Airway epithelial cell (primary cell): Measurements from ENCODE around the gene DDX49. TPM values are rescaled to one million over a fixed set of nuclear protein-coding genes. Genes with fewer than 3 reads are reported as not detected.

ENCODE experiments used
- total RNA-seq: library from RNA; depleted of rRNA; stranded (reverse); fragments of >200 nt; gene quantifications from 2 replicates; pipeline ENCODE4 v1.2.3, GENCODE V29; 2015

Gene DDX49, protein sequence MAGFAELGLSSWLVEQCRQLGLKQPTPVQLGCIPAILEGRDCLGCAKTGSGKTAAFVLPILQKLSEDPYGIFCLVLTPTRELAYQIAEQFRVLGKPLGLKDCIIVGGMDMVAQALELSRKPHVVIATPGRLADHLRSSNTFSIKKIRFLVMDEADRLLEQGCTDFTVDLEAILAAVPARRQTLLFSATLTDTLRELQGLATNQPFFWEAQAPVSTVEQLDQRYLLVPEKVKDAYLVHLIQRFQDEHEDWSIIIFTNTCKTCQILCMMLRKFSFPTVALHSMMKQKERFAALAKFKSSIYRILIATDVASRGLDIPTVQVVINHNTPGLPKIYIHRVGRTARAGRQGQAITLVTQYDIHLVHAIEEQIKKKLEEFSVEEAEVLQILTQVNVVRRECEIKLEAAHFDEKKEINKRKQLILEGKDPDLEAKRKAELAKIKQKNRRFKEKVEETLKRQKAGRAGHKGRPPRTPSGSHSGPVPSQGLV
- 70.6 and 99.5 TPM in 2 replicates for total RNA-seq

DNA sequence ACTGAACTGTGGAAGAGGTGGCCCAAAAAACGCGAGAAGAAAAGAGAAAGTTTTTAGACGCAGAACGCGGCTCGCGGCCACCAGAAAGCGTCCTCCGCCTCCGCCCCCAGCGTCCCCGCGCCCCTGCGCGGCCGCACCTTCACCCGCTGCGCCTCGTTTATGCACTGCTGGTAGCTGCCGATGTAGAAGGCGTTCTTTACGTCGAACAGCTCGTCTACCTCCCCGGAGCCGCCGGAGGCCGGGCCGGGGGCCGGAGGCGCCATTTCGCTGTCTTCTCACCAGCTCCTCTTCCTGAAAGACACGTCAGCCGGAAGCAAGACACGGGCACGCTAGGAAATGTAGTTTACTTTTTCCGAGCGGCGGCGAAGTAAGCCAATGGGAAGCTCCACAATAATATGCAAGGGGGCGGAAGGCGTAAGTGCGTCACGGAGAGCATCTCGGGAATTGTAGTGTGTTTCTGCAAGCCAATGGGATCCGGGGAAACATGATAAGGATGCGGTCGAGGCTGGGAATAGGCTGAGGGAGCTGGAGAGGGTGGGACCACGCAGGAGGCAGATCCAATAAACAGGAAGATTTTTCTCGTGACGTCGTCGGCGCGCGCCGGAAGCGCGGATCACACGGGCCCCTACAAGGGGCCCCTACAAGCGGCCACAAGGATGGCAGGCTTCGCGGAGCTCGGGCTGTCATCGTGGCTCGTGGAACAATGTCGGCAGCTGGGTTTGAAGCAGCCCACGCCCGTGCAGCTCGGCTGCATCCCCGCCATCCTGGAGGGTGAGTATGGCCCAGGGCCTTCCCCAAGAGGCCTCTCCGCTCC is at the start of gene DDX49, which contains the start of gene COPE:
Gene DDX49 (plus strand): TSS at position 630 of the 814 bp plus-strand sequence. CDS start 27 bp downstream, at position 657.
Gene COPE (minus strand): TSS at position 302 of the 814 bp plus-strand sequence. CDS start 39 bp downstream, at position 263.

DNA sequence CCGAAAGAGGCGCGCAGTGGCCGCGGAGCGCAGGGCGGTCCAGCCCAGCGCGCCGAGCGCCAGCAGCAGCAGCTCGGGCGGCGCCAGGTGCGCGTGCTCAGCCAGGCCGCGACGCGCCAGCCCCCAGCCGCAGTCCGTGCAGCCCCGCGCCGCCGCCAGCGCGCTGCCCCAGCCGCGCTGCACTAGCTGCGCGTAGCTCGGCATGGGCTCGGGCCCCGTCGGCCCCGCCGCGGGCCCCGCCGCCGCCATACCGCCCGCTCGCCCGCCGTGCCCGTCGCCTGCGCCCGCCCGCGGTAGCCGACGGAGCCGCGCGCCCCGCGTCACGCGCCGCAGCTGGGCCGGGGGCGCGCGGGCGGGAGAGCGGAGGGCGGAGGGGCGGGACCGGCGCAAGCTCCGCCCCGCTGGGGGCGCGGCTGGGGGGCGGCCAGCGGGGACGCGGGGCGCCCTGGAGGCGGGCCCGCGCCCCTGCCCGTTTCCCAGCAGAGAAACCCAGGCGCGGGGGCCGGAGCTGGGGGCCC is 23.6 kb upstream of the DDX49 start, which contains the start of gene CERS1:
Gene CERS1 (minus strand): TSS at position 335 of the 518 bp plus-strand sequence. CDS start 86 bp downstream, at position 249.

DNA sequence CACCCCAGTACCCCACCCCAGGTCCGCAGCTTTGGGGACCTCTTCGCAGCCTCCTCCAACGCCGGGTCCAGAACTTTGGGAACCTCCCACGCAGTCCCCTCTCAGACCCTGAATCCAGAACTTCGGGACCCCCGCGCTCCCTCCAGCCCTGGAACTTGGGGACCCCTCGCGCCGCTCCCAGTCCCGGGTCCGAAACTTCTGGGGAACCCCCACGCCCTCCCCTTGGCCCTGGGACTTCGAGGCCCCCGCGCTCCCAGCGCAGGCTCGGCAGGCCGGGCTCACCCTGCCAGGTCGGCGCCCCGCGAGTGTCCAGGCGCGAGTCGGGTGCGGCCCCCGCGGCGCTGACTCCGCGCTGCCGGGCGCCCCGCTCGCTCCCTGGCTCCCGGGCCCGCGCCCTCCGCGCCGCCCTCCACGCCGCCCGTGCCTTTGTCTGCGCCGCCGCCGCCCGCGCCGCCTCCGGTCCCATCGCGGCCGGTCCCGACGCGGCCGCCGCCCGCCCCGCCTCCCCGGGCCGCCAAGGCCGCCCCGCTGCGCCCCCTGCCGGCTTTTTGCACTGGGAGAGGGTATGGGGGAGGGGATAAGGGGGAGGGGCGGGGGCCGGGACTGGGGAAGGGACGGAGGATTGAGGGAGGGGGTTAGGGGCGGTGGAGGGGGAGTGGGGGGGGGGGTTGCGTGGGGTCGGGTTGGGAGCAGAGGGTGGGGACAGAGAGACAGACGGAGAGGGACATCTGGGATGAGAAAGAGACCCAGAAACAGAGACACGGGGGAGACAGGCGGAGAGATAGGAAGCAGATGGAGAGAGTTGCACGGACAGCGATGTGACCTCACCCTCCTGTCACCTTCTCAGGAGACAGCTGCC is 21.5 kb downstream of the DDX49 start, which contains the start of gene HOMER3:
Gene HOMER3 (minus strand): TSS at position 449 of the 859 bp plus-strand sequence. CDS start 2,235 bp downstream, outside the sequence.

Other genes starting within 250 kb of the DDX49 start
- gene CRTC1, start 236.0 kb upstream of the DDX49 start, total RNA-seq = 2.1 and 3.2 TPM in 2 replicates
- not detected in 2 replicates for gene COMP, start 128.4 kb upstream of the DDX49 start, total RNA-seq
- 50.7 and 71.7 TPM in 2 replicates for gene UPF1, start 87.8 kb upstream of the DDX49 start, total RNA-seq
- 0.56 and 1.4 TPM in 2 replicates for gene CERS1, start 23.6 kb upstream of the DDX49 start, total RNA-seq
- 343 and 355 TPM in 2 replicates for gene COPE, start 328 bp upstream of the DDX49 start, total RNA-seq
- 116 and 136 TPM in 2 replicates for gene HOMER3, start 21.5 kb downstream of the DDX49 start, total RNA-seq
- gene SUGP2, start 113.8 kb downstream of the DDX49 start, total RNA-seq = 13.4 and 19.0 TPM in 2 replicates
- 40.5 and 41.9 TPM in 2 replicates for gene ARMC6, start 113.9 kb downstream of the DDX49 start, total RNA-seq
- gene SLC25A42, start 144.3 kb downstream of the DDX49 start, total RNA-seq = 4.0 and 4.9 TPM in 2 replicates
- gene TMEM161A, start 218.8 kb downstream of the DDX49 start, total RNA-seq = 36.8 and 41.5 TPM in 2 replicates